Measurements from ENCODE around the gene MYO5A.

The MYO5A gene

DNA sequence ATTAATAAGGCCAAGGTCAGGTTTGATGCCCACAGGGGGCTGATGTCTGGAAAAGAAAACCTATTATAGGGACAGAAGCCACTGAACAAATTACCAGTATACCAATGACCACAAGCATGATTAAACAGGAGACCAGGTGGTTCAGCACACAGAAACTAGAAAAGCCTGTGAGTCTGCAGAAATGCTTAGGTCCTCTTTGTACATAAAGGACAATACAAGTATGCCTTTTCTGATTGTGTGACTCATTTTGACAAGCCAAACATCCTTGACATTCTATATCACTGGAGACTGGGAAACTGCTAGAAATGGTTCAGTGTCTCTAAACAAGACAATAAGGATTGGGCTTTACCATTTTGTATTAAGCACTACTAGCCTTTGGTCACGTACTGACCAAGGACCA, 119.9 kb downstream of the MYO5A start:
- DNase-seq (ENCODE audit: low read depth in 1 of 2, low spot score in 1 of 2): no peak

DNA sequence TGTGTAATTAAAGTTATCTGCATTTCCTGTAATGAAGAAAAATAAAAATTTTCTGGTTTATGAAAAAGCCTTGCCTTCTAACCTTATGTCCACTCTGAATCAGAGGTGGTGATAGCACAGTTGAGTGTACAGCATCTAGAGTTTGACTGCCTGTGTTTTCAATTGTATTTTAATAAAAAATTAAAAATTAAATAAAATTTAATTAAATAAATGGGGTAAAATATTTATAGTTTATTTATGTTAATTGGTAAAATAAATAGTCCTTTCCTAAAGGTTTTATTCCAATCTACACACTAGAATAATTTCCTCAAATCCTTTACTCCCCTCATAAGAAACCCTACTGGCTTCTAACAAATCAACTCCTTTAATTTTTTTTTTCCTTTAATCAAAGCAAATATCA, 121.3 kb downstream of the MYO5A start:
- no peaks in the 10 kb centered on the region for H3K27me3 ChIP-seq (ENCODE audit: insufficient read depth, poor library complexity, severe bottlenecking)
- DNase-seq (ENCODE audit: low read depth in 1 of 2, low spot score in 1 of 2): no peak
- H3K4me3 ChIP-seq (replicated peaks; ENCODE audit: insufficient read depth, low read length): no peak overlapping the region
- H3K27ac ChIP-seq (replicated peaks): no peak overlapping the region
- TF ChIP-seq SPI1 (IDR thresholded peaks at IDR 0.05; ENCODE audit: borderline replicate concordance, low read depth): no peak
- no peak for TF ChIP-seq GABPA (IDR thresholded peaks at IDR 0.05; ENCODE audit: low read depth)
- TF ChIP-seq REST (IDR thresholded peaks at IDR 0.05; ENCODE audit: insufficient replicate concordance, low read depth): no peak
- no peak for TF ChIP-seq CTCF (IDR thresholded peaks at IDR 0.05; ENCODE audit: insufficient read depth, low read length)
- TF ChIP-seq POLR2AphosphoS5 (IDR thresholded peaks at IDR 0.05; ENCODE audit: low read depth): no peak

More for the DNA sequence above, 119.9 kb downstream of the MYO5A start:
- Histone ChIP-seq H3K4me3 (replicated peaks; ENCODE audit: insufficient read depth, low read length) (no peak overlapping the region), H3K27me3 (ENCODE audit: insufficient read depth, poor library complexity, severe bottlenecking) (no peaks in the 10 kb centered on the region), H3K27ac (replicated peaks) (no peak overlapping the region)
- no peak for TF ChIP-seq POLR2AphosphoS5 (IDR thresholded peaks at IDR 0.05; ENCODE audit: low read depth)
- TF ChIP-seq SPI1 (IDR thresholded peaks at IDR 0.05; ENCODE audit: borderline replicate concordance, low read depth): no peak
- TF ChIP-seq GABPA (IDR thresholded peaks at IDR 0.05; ENCODE audit: low read depth): no peak
- no peak for TF ChIP-seq CTCF (IDR thresholded peaks at IDR 0.05; ENCODE audit: insufficient read depth, low read length)
- TF ChIP-seq REST (IDR thresholded peaks at IDR 0.05; ENCODE audit: insufficient replicate concordance, low read depth): no peak

- no peak for TF ChIP-seq SPI1 (IDR thresholded peaks at IDR 0.05; ENCODE audit: borderline replicate concordance, low read depth)
- TF ChIP-seq POLR2AphosphoS5 (IDR thresholded peaks at IDR 0.05; ENCODE audit: low read depth): no peak
- no peak for TF ChIP-seq GABPA (IDR thresholded peaks at IDR 0.05; ENCODE audit: low read depth)
- TF ChIP-seq REST (IDR thresholded peaks at IDR 0.05; ENCODE audit: insufficient replicate concordance, low read depth): no peak
- TF ChIP-seq CTCF (IDR thresholded peaks at IDR 0.05; ENCODE audit: insufficient read depth, low read length): no peak
- H3K4me3 ChIP-seq (replicated peaks; ENCODE audit: insufficient read depth, low read length): no peak overlapping the region
- no peak overlapping the region for H3K27ac ChIP-seq (replicated peaks)
- H3K27me3 ChIP-seq (ENCODE audit: insufficient read depth, poor library complexity, severe bottlenecking): no peaks in the 10 kb centered on the region
- DNase-seq (ENCODE audit: low read depth in 1 of 2, low spot score in 1 of 2): no peak
Measured at GRCh38 chr15:52406601-52407000, 122.1 kb downstream of the MYO5A start.
